Activated T-cell treated with anti-CD3 and anti-CD28 coated beads for 4 hours (primary cell): ENCODE results near the gene RPL21.

ENCODE experiments used
- DNase-seq: peaks from one replicate; pipeline ENCODE4 v3.0.0-alpha.2; 2020

Gene RPL21

GRCh38 chr13:27258637-27259386 is 7.5 kb downstream of the RPL21 start:
- no peak for DNase-seq

- no peak for DNase-seq
Measured at GRCh38 chr13:27259831-27260230, 8.5 kb downstream of the RPL21 start.

GRCh38 chr13:27261396-27261795 is 10.0 kb downstream of the RPL21 start:
- no peak for DNase-seq

- no peak for DNase-seq
Measured at GRCh38 chr13:27263438-27263837, 12.1 kb downstream of the RPL21 start.

GRCh38 chr13:27264181-27264580 is 12.8 kb downstream of the RPL21 start:
- DNase-seq, result no peak

- no peak for DNase-seq
Measured at GRCh38 chr13:27264648-27265047, 13.3 kb downstream of the RPL21 start.

GRCh38 chr13:27266917-27267316 is 15.6 kb downstream of the RPL21 start:
- DNase-seq, result no peak

- DNase-seq, result no peak
Measured at GRCh38 chr13:27267596-27267995, 16.2 kb downstream of the RPL21 start.

- no peak for DNase-seq
Measured at GRCh38 chr13:27269114-27269665, 17.8 kb downstream of the RPL21 start.

- DNase-seq, result peak; percentile 71
Measured at GRCh38 chr13:27270594-27271520, 19.5 kb downstream of the RPL21 start, which contains the start of gene RASL11A. Gene RASL11A (plus strand): TSS chr13:27270830. CDS start chr13:27270945, 115 bp downstream.

- no peak for DNase-seq
Measured at GRCh38 chr13:27271570-27272096, 20.3 kb downstream of the RPL21 start.

- DNase-seq, result no peak
Measured at GRCh38 chr13:27273658-27274425, 22.5 kb downstream of the RPL21 start.

- DNase-seq, result no peak
Measured at GRCh38 chr13:27274631-27275030, 23.3 kb downstream of the RPL21 start.

- no peak for DNase-seq
Measured at GRCh38 chr13:27276188-27276587, 24.8 kb downstream of the RPL21 start.

GRCh38 chr13:27279506-27279905 is 28.1 kb downstream of the RPL21 start:
- no peak for DNase-seq

- DNase-seq, result no peak
Measured at GRCh38 chr13:27280009-27280656, 28.8 kb downstream of the RPL21 start.

GRCh38 chr13:27280841-27281240 is 29.5 kb downstream of the RPL21 start:
- no peak for DNase-seq

GRCh38 chr13:27281420-27281819 is 30.1 kb downstream of the RPL21 start:
- no peak for DNase-seq

GRCh38 chr13:27283906-27284493 is 32.6 kb downstream of the RPL21 start:
- DNase-seq, result no peak

- DNase-seq, result no peak
Measured at GRCh38 chr13:27288392-27288791, 37.0 kb downstream of the RPL21 start.

- no peak for DNase-seq
Measured at GRCh38 chr13:27289011-27289665, 37.8 kb downstream of the RPL21 start.
